A673 (cell line): ENCODE data around the gene SH3RF3. TPM values are rescaled to one million over a fixed set of nuclear protein-coding genes. Genes with fewer than 3 reads are reported as not detected.

ENCODE experiments used
- BruUV-seq: library from RNA; stranded (reverse); fragments of 400-500 nt; replicated peaks from 2 replicates; lab custom pipeline; 2021; lab: Mats Ljungman, UMichigan
- CTCF ChIA-PET: fragments of 300-600 bp; sonication (Branson Sonifier 250); formaldehyde crosslinking; loops from one replicate; lab custom pipeline; 2022; ENCODE audit warnings: antibody characterized with exemption; lab: Charles Lee
- POLR2A ChIA-PET: fragments of 300-600 bp; sonication (Branson Sonifier 250); formaldehyde crosslinking; loops from one replicate; lab custom pipeline; 2022; ENCODE audit warnings: antibody characterized with exemption; ENCODE audit not compliant: low non-redundant PET; lab: Charles Lee
- DNase-seq: peaks from one replicate; pipeline ENCODE4 v3.0.0-alpha.2; 2015; ENCODE audit warnings: low spot score
- H3K27ac ChIP-seq: fragments of 200-600 bp; sonication (generic); 2 replicates; pipeline ENCODE4 v1.5.1; 2016; ENCODE audit warnings: mixed run types, low read depth, mild to moderate bottlenecking, mixed read lengths, antibody characterized with exemption, low read length; ENCODE audit not compliant: poor library complexity, severe bottlenecking
- H3K27me3 ChIP-seq: fragments of 200-600 bp; sonication (generic); replicated peaks from 2 replicates; pipeline ENCODE4 v1.6.1; 2017; ENCODE audit warnings: mixed run types, low read depth, mild to moderate bottlenecking, mixed read lengths, antibody characterized with exemption, low read length; ENCODE audit not compliant: insufficient read depth, poor library complexity
- H3K36me3 ChIP-seq: fragments of 200-600 bp; sonication (generic); 2 replicates; pipeline ENCODE4 v1.6.1; 2016; ENCODE audit warnings: mixed run types, mild to moderate bottlenecking, mixed read lengths, antibody characterized with exemption, low read length; ENCODE audit not compliant: insufficient read depth, poor library complexity, severe bottlenecking
- H3K4me1 ChIP-seq: fragments of 200-600 bp; sonication (generic); 2 replicates; pipeline ENCODE4 v1.6.1; 2017; ENCODE audit warnings: mixed run types, mild to moderate bottlenecking, mixed read lengths, antibody characterized with exemption, low read length; ENCODE audit not compliant: insufficient read depth, poor library complexity, severe bottlenecking
- H3K4me3 ChIP-seq: fragments of 200-600 bp; sonication (generic); 2 replicates; pipeline ENCODE4 v1.5.1; 2016; ENCODE audit warnings: low read depth, mixed run types, mild to moderate bottlenecking, mixed read lengths, low read length; ENCODE audit not compliant: poor library complexity, severe bottlenecking
- H3K9me3 ChIP-seq: fragments of 200-600 bp; sonication (generic); 2 replicates; pipeline ENCODE4 v1.6.1; 2016; ENCODE audit warnings: mixed run types, low read depth, mild to moderate bottlenecking, mixed read lengths, antibody characterized with exemption, low read length; ENCODE audit not compliant: poor library complexity, severe bottlenecking
- EZH2 ChIP-seq: fragments of 200-600 bp; sonication (generic); IDR thresholded peaks from 2 replicates; pipeline ENCODE4 v1.6.1; 2017; ENCODE audit warnings: borderline replicate concordance, low read depth, mild to moderate bottlenecking, mixed read lengths, antibody characterized with exemption, low read length; ENCODE audit not compliant: poor library complexity, severe bottlenecking
- intact Hi-C: fragments of 100-400 bp; cut with micrococcal nuclease; formaldehyde crosslinking; loops from one replicate; pipeline ENCODE4 v1.10.0; 2022; ENCODE audit not compliant: unreplicated experiment
- total RNA-seq: library from RNA; stranded (reverse); gene quantifications from 2 replicates; pipeline ENCODE4 v1.2.3, GENCODE V29; 2021
- TF ChIP-seq, protein P1 (sequence below): fragments of 300-800, 200-600 bp; sonication (generic); conservative IDR thresholded peaks from 2 replicates; pipeline ENCODE4 v1.5.1; 2017; ENCODE audit warnings: low read depth, mild to moderate bottlenecking, antibody characterized with exemption, low read length, moderate library complexity, mixed read lengths

SH3RF3 gene
- total RNA-seq, 1 experiment from 2014 or later = 0.15 TPM

DNA sequence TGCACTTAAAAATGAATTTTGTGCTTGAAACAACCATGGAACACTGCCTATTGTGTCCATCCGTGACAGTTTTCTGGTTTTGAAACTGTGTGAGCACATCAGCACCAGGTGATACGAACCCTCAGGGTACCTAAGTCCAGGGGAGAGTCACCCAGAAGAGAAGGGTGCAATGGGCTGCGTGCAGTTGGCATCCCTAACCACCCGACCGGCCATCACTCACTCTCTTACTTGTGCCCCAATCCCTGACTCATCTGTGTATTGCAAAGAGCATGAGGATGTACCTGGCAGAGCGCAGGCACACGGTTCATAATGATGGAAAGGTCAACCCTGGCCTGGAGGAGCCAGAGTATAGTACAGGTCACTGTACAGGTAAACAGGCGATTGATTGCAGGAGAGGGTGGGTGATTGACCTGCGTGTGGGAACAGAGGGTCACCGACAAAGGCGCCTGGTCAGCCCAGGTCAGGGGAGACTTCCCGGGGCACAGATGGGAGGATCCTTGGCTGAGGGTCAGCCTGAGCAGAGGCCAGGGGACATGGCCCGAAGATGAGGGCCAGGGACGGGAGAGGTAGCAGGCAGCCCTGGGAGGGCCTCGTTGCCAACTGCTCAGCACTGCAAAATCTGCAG is 324.5 kb downstream of the SH3RF3 start:
- POLR2A ChIA-PET = no interaction called here
- CTCF ChIA-PET = no interaction called here
- H3K4me3 ChIP-seq = no peak overlapping the region

DNA sequence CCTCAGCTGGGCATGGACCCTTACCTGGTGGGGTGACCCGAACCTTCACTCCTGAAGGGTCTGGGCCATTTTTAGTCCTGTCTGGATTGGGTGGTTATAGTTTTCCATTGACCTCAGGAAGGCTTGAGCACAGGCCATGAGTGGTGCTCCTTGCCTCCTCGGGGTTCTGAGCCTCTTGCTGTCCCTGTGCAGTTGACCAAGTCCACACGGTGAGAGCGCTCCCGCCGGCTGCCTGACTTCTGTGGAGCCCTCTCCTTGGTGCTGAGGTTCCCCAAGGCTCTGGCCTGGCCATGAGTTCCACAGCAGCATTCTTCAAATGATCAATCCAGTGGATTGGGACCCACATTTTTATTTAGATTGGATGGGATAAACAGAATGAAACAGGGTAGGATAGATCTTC is 325.3 kb downstream of the SH3RF3 start:
- POLR2A ChIA-PET = no interaction called here
- no peaks in the 10 kb centered on the region for H3K4me1 ChIP-seq
- no peak overlapping the region for H3K27ac ChIP-seq
- CTCF ChIA-PET = no interaction called here
- H3K27me3 ChIP-seq = no peaks in the 10 kb centered on the region
- DNase-seq = no peak
- H3K36me3 ChIP-seq = no peaks in the 10 kb centered on the region
- H3K9me3 ChIP-seq = no peaks in the 10 kb centered on the region
- intact Hi-C loops = no loop called here
- TF ChIP-seq, protein P1, sequence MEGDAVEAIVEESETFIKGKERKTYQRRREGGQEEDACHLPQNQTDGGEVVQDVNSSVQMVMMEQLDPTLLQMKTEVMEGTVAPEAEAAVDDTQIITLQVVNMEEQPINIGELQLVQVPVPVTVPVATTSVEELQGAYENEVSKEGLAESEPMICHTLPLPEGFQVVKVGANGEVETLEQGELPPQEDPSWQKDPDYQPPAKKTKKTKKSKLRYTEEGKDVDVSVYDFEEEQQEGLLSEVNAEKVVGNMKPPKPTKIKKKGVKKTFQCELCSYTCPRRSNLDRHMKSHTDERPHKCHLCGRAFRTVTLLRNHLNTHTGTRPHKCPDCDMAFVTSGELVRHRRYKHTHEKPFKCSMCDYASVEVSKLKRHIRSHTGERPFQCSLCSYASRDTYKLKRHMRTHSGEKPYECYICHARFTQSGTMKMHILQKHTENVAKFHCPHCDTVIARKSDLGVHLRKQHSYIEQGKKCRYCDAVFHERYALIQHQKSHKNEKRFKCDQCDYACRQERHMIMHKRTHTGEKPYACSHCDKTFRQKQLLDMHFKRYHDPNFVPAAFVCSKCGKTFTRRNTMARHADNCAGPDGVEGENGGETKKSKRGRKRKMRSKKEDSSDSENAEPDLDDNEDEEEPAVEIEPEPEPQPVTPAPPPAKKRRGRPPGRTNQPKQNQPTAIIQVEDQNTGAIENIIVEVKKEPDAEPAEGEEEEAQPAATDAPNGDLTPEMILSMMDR = no peak
- no peak for TF ChIP-seq EZH2
- BruUV-seq = no TSS peak
- H3K4me3 ChIP-seq = no peak overlapping the region

More for the DNA sequence above, 324.5 kb downstream of the SH3RF3 start:
- H3K4me1 ChIP-seq = no peaks in the 10 kb centered on the region
- H3K36me3 ChIP-seq = no peaks in the 10 kb centered on the region
- BruUV-seq = no TSS peak
- intact Hi-C loops = no loop called here
- H3K27ac ChIP-seq = no peak overlapping the region
- no peaks in the 10 kb centered on the region for H3K9me3 ChIP-seq
- DNase-seq = no peak
- H3K27me3 ChIP-seq = no peaks in the 10 kb centered on the region
- TF ChIP-seq, protein P1 = no peak
- no peak for TF ChIP-seq EZH2

DNA sequence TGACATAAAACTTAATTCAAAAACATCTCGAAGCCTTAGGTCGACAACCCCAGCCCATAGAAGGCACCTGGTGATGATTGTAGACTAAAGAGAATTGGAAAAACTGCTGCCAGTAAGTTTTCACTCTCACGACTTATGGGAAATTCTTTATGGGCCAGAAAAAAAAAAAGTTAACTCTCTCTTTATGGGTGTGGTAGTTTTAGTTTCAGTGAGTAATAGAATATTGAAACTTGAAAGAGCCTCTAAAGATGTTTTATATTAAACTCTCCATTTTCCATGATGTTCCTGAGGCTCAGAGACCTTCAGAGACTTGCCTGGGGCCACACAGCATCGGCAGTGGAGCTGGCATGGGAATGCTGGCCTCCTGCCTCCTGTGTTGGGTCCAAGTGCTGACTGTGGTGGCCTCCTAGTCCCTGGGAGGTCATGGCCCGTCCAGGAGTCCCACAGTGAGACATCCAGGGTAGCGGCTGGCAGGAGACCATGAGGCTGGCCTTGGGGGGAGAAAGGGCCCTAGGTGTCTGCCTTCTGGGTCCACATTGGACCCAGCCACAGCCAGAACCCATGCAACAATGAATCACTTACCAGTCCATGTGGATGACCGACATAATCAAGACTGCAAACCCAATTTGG is 325.9 kb downstream of the SH3RF3 start:
- Histone ChIP-seq H3K4me1 (no peaks in the 10 kb centered on the region), H3K9me3 (no peaks in the 10 kb centered on the region), H3K27me3 (no peaks in the 10 kb centered on the region), H3K27ac (no peak overlapping the region), H3K4me3 (no peak overlapping the region), H3K36me3 (no peaks in the 10 kb centered on the region)
- TF ChIP-seq EZH2 = no peak
- TF ChIP-seq, protein P1 = no peak
- no TSS peak for BruUV-seq
- DNase-seq = no peak
- POLR2A ChIA-PET = no interaction called here
- CTCF ChIA-PET = no interaction called here
- intact Hi-C loops = no loop called here
